ENCODE measurements around the gene SCRN1. TPM values are rescaled to one million over a fixed set of nuclear protein-coding genes. Genes with fewer than 3 reads are reported as not detected.

SCRN1 gene
- total RNA-seq, 3 donors from 2014 or later (not counting 1 experiment from before 2014, with no cell fraction given) = 23.4 to 31.3 (median 26.9) TPM

DNA sequence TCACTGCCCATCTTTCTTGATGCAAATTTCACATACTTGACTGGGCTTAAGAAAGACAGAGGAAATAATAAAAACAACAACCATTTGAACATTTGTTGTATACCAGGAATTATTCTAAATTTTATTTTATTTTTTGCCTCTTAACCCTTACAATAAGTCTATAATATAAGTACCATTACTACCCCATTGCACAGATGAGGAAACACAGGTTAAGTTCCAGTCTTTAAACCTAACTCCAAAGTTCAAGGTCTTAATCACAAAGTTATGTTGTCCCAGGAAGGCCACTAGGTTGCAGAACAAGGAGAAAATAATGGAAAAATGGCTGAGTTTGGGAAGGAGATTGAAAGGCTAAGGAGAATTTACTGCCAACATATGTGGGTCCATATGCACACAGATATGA is 33.4 kb upstream of the SCRN1 start:
- TF ChIP-seq, protein P1, sequence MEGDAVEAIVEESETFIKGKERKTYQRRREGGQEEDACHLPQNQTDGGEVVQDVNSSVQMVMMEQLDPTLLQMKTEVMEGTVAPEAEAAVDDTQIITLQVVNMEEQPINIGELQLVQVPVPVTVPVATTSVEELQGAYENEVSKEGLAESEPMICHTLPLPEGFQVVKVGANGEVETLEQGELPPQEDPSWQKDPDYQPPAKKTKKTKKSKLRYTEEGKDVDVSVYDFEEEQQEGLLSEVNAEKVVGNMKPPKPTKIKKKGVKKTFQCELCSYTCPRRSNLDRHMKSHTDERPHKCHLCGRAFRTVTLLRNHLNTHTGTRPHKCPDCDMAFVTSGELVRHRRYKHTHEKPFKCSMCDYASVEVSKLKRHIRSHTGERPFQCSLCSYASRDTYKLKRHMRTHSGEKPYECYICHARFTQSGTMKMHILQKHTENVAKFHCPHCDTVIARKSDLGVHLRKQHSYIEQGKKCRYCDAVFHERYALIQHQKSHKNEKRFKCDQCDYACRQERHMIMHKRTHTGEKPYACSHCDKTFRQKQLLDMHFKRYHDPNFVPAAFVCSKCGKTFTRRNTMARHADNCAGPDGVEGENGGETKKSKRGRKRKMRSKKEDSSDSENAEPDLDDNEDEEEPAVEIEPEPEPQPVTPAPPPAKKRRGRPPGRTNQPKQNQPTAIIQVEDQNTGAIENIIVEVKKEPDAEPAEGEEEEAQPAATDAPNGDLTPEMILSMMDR (IDR thresholded peaks at IDR 0.05) = no peak
- intact Hi-C loops (cut with micrococcal nuclease) = loop anchor here (10.0 kb wide), 1 partner anchor 482 kb away; the partner anchor contains the start of gene GGCT

DNA sequence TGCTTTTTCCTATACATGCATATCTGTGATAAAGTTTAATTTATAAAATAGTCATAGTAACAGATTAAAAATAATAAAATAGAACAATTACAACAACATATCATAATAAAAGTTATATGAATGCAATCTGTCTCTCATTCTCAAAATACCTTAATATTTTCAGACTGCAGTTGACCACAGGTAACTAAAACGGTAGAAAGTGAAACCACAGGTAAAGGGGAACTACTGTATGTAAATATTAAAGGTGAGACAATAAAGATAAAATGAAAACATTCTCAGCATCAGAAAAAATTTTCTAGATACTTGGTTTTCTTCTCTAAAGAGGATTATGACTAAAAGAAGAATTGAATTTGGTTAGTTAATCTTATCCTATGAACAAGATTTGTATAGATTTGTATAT is 30.9 kb upstream of the SCRN1 start:
- H3K4me3 Mint-ChIP-seq = no peak overlapping the region
- H3K27me3 Mint-ChIP-seq (ENCODE audit: low read depth in 2 of 2) = no peaks in the 10 kb centered on the region
- no peaks in the 10 kb centered on the region for H3K9me3 ChIP-seq (ENCODE audit: control insufficient read depth, insufficient read depth, low read length)
- H3K4me3 ChIP-seq (ENCODE audit: low read length) = no peak overlapping the region
- no peaks in the 10 kb centered on the region for H3K36me3 ChIP-seq (ENCODE audit: control insufficient read depth, insufficient read depth, low read length)
- no CpG with 5 or more reads among the region's 1 CpG for WGBS (ENCODE audit: insufficient coverage)
- ATAC-seq = no peak
- peaks cover 3% of the 10 kb centered on the region for H3K4me1 ChIP-seq (ENCODE audit: control insufficient read depth, insufficient read depth, low read length)
- intact Hi-C loops (cut with micrococcal nuclease) = loop anchor here (10.0 kb wide), 1 partner anchor 484 kb away; the partner anchor contains the start of gene GGCT
- H3K9me3 Mint-ChIP-seq = no peaks in the 10 kb centered on the region
- no peak for DNase-seq
- H3K27ac ChIP-seq (ENCODE audit: low read length) = no peak overlapping the region
- no peak overlapping the region for H3K27ac Mint-ChIP-seq
- TF ChIP-seq, protein P1 (IDR thresholded peaks at IDR 0.05) = no peak
- H3K4me1 Mint-ChIP-seq = peaks cover 10 to 22% of the 10 kb centered on the region in 2 donors
- H3K27me3 ChIP-seq (ENCODE audit: control insufficient read depth, insufficient read depth, low read length) = no peaks in the 10 kb centered on the region
- no peaks in the 10 kb centered on the region for H3K36me3 Mint-ChIP-seq

More for the DNA sequence above, 33.4 kb upstream of the SCRN1 start:
- ATAC-seq (no peak), DNase-seq (no peak)
- no peak overlapping the region for H3K27ac Mint-ChIP-seq
- H3K9me3 Mint-ChIP-seq = no peaks in the 10 kb centered on the region
- H3K36me3 Mint-ChIP-seq = no peaks in the 10 kb centered on the region
- no peak overlapping the region for H3K4me3 ChIP-seq (ENCODE audit: low read length)
- H3K4me3 Mint-ChIP-seq = no peak overlapping the region
- no peaks in the 10 kb centered on the region for H3K27me3 Mint-ChIP-seq (ENCODE audit: low read depth in 2 of 2)
- H3K27ac ChIP-seq (ENCODE audit: low read length) = no peak overlapping the region
- peaks cover 34 to 44% of the 10 kb centered on the region in 2 donors for H3K4me1 Mint-ChIP-seq
- no peaks in the 10 kb centered on the region for H3K27me3 ChIP-seq (ENCODE audit: control insufficient read depth, insufficient read depth, low read length)
- no peaks in the 10 kb centered on the region for H3K9me3 ChIP-seq (ENCODE audit: control insufficient read depth, insufficient read depth, low read length)
- H3K36me3 ChIP-seq (ENCODE audit: control insufficient read depth, insufficient read depth, low read length) = no peaks in the 10 kb centered on the region
- H3K4me1 ChIP-seq (ENCODE audit: control insufficient read depth, insufficient read depth, low read length) = peaks cover 10% of the 10 kb centered on the region

DNA sequence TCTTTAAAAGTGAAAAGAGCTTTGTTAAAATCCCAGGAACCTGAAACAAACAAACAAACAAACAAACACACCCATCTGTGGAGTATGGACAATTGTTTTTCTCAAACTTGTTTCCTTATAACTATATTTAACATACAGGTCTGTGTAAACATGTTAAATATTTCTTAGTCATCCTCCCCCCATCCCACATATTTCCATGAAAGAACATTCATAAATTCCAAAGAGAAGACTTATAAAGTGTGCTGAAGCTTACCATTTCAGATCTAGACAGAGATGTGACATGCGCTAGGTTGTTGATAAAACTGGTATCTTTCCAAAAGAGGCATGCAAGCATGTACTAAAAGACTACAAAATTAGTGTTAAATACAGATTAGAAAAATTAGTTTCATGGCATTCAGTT is 30.4 kb upstream of the SCRN1 start:
- Histone ChIP-seq H3K4me1 (ENCODE audit: control insufficient read depth, insufficient read depth, low read length) (no peaks in the 10 kb centered on the region), H3K9me3 (ENCODE audit: control insufficient read depth, insufficient read depth, low read length) (no peaks in the 10 kb centered on the region), H3K36me3 (ENCODE audit: control insufficient read depth, insufficient read depth, low read length) (no peaks in the 10 kb centered on the region), H3K27ac (ENCODE audit: low read length) (no peak overlapping the region), H3K4me3 (ENCODE audit: low read length) (no peak overlapping the region), H3K27me3 (ENCODE audit: control insufficient read depth, insufficient read depth, low read length) (no peaks in the 10 kb centered on the region)
- Mint-ChIP-seq H3K36me3 (no peaks in the 10 kb centered on the region), H3K27ac (no peak overlapping the region), H3K9me3 (no peaks in the 10 kb centered on the region), H3K27me3 (ENCODE audit: low read depth in 2 of 2) (no peaks in the 10 kb centered on the region), H3K4me1 (peaks cover 4 to 17% of the 10 kb centered on the region in 2 donors), H3K4me3 (no peak overlapping the region)
- no peak for DNase-seq
- ATAC-seq = no peak
- intact Hi-C loops (cut with micrococcal nuclease) = loop anchor here (10.0 kb wide), 1 partner anchor 485 kb away; the partner anchor contains the start of gene GGCT
- TF ChIP-seq, protein P1 (IDR thresholded peaks at IDR 0.05) = no peak
- WGBS (ENCODE audit: insufficient coverage) = 100% methylated on average over 1 of the region's 1 CpG

DNA sequence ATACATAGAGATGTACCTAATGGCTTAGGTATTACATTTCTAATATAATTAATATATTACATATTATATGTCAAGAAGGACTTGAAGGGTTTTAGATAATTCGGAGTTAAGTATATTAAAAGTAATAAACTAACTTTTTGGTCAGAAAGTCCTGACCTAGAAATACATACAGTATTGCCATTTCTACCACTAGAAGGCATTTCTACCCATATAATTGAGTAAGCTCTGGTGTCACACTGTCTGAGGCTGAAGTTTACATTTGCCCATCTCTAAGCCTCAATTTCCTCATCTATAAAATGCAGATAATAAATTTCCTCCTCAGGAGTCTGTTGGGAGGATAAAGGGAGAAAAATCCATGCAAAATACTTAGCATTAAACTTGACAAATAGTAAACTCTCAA is 29.8 kb upstream of the SCRN1 start:
- ATAC-seq (no peak), DNase-seq (no peak)
- Mint-ChIP-seq H3K4me3 (no peak overlapping the region), H3K27me3 (ENCODE audit: low read depth in 2 of 2) (no peaks in the 10 kb centered on the region), H3K27ac (no peak overlapping the region), H3K4me1 (peaks cover 0 to 13% of the 10 kb centered on the region in 2 donors), H3K36me3 (no peaks in the 10 kb centered on the region), H3K9me3 (no peaks in the 10 kb centered on the region)
- TF ChIP-seq, protein P1 (IDR thresholded peaks at IDR 0.05) = no peak
- Histone ChIP-seq H3K27me3 (ENCODE audit: control insufficient read depth, insufficient read depth, low read length) (no peaks in the 10 kb centered on the region), H3K4me1 (ENCODE audit: control insufficient read depth, insufficient read depth, low read length) (no peaks in the 10 kb centered on the region), H3K4me3 (ENCODE audit: low read length) (no peak overlapping the region), H3K9me3 (ENCODE audit: control insufficient read depth, insufficient read depth, low read length) (no peaks in the 10 kb centered on the region), H3K27ac (ENCODE audit: low read length) (no peak overlapping the region), H3K36me3 (ENCODE audit: control insufficient read depth, insufficient read depth, low read length) (peaks cover 3% of the 10 kb centered on the region)
- WGBS (ENCODE audit: insufficient coverage) = no CpG with 5 or more reads among the region's 1 CpG
- intact Hi-C loops (cut with micrococcal nuclease) = no loop called here
